Naive B cell (primary cell): ENCODE measurements around the gene SYNPR. TPM values are rescaled to one million over a fixed set of nuclear protein-coding genes. Genes with fewer than 3 reads are reported as not detected.

Experiments used
- ATAC-seq, 2 donors: fragments of 150-1000 bp; cut with Tn5 transposase; 2 replicates each; pipeline ENCODE4 v1.10.0; 2021; ENCODE audit warnings: low read depth in 2 of 2, mild to moderate bottlenecking in 2 of 2, moderate library complexity in 2 of 2
- DNase-seq: peaks from one replicate; pipeline ENCODE4 v3.0.0; 2022
- H3K27ac Mint-ChIP-seq, 6 donors: one replicate each; pipeline ENCODE4 v1.8.0; 2020 to 2022; ENCODE audit warnings: mild to moderate bottlenecking in 6 of 6, mixed read lengths in 6 of 6, moderate library complexity in 5 of 6, inconsistent platforms in 2 of 6
- H3K27me3 Mint-ChIP-seq, 3 donors: one replicate each; pipeline ENCODE4 v1.8.0; 2021 to 2022; ENCODE audit warnings: mixed read lengths in 3 of 3, mild to moderate bottlenecking in 1 of 3
- H3K36me3 Mint-ChIP-seq, 2 donors: one replicate each; pipeline ENCODE4 v1.8.0; 2020 to 2022; ENCODE audit warnings: mixed read lengths in 2 of 2, inconsistent platforms in 1 of 2, mild to moderate bottlenecking in 1 of 2
- H3K4me1 Mint-ChIP-seq, 3 donors: one replicate each; pipeline ENCODE4 v1.8.0; 2020 to 2022; ENCODE audit warnings: mixed read lengths in 3 of 3, inconsistent platforms in 1 of 3, mild to moderate bottlenecking in 1 of 3, moderate library complexity in 1 of 3
- H3K4me3 Mint-ChIP-seq, 8 donors: one replicate each; pipeline ENCODE4 v1.8.0; 2020 to 2022; ENCODE audit warnings: mild to moderate bottlenecking in 8 of 8, mixed read lengths in 8 of 8, moderate library complexity in 8 of 8, inconsistent platforms in 2 of 8
- H3K9me3 Mint-ChIP-seq, 7 donors: one replicate each; pipeline ENCODE4 v1.8.0; 2020 to 2022; ENCODE audit warnings: mixed read lengths in 7 of 7, mild to moderate bottlenecking in 5 of 7, inconsistent platforms in 2 of 7, moderate library complexity in 1 of 7
- polyA plus RNA-seq, 6 donors: library from polyadenylated mRNA; unstranded; fragments of 300-500 nt; fragmentation: Illumina TruSeq; gene quantifications; one replicate each; pipeline ENCODE4 v1.2.3, GENCODE V29; 2021; ENCODE audit warnings: low read depth in 6 of 6

The SYNPR gene
- polyA plus RNA-seq, 6 donors from 2014 or later: not detected

GRCh38 chr3:63471781-63472180 is 193.7 kb downstream of the SYNPR start:
- peaks cover 0 to 10% (median 4%) of the 10 kb centered on the region in 7 donors for H3K9me3 Mint-ChIP-seq
- DNase-seq (no peak), ATAC-seq (no peak)
- no peak overlapping the region for H3K27ac Mint-ChIP-seq
- H3K4me1 Mint-ChIP-seq: no peaks in the 10 kb centered on the region
- H3K36me3 Mint-ChIP-seq: no peaks in the 10 kb centered on the region
- no peak overlapping the region for H3K4me3 Mint-ChIP-seq
- no peaks in the 10 kb centered on the region for H3K27me3 Mint-ChIP-seq

- Mint-ChIP-seq H3K4me1 (no peaks in the 10 kb centered on the region), H3K27ac (no peak overlapping the region), H3K9me3 (peaks cover 0 to 9% (median 8%) of the 10 kb centered on the region in 7 donors), H3K36me3 (no peaks in the 10 kb centered on the region), H3K27me3 (no peaks in the 10 kb centered on the region), H3K4me3 (no peak overlapping the region)
- DNase-seq (no peak), ATAC-seq (no peak)
Observed at GRCh38 chr3:63473641-63474166, 195.6 kb downstream of the SYNPR start.

- Mint-ChIP-seq H3K4me1 (no peaks in the 10 kb centered on the region), H3K4me3 (no peak overlapping the region), H3K9me3 (peaks cover 0 to 13% (median 8%) of the 10 kb centered on the region in 7 donors), H3K27ac (no peak overlapping the region), H3K36me3 (no peaks in the 10 kb centered on the region), H3K27me3 (no peaks in the 10 kb centered on the region)
- DNase-seq (no peak), ATAC-seq (no peak)
Observed at GRCh38 chr3:63474828-63475518, 196.9 kb downstream of the SYNPR start.

- no peak overlapping the region for H3K4me3 Mint-ChIP-seq
- no peak for DNase-seq
- H3K27ac Mint-ChIP-seq: no peak overlapping the region
- no peaks in the 10 kb centered on the region for H3K27me3 Mint-ChIP-seq
- ATAC-seq: no peak
- H3K36me3 Mint-ChIP-seq: no peaks in the 10 kb centered on the region
- H3K9me3 Mint-ChIP-seq: peaks cover 0 to 13% (median 6%) of the 10 kb centered on the region in 7 donors
- no peaks in the 10 kb centered on the region for H3K4me1 Mint-ChIP-seq
Observed at GRCh38 chr3:63477494-63478129, 199.5 kb downstream of the SYNPR start.

- Mint-ChIP-seq H3K27me3 (no peaks in the 10 kb centered on the region), H3K36me3 (no peaks in the 10 kb centered on the region), H3K27ac (peak overlapping the region in 1 of 6 donors; percentile 17), H3K4me1 (no peaks in the 10 kb centered on the region), H3K9me3 (peaks cover 0 to 11% (median 6%) of the 10 kb centered on the region in 7 donors), H3K4me3 (no peak overlapping the region)
- no peak for ATAC-seq
- no peak for DNase-seq
Observed at GRCh38 chr3:63478990-63479660, 201.0 kb downstream of the SYNPR start.

DNA sequence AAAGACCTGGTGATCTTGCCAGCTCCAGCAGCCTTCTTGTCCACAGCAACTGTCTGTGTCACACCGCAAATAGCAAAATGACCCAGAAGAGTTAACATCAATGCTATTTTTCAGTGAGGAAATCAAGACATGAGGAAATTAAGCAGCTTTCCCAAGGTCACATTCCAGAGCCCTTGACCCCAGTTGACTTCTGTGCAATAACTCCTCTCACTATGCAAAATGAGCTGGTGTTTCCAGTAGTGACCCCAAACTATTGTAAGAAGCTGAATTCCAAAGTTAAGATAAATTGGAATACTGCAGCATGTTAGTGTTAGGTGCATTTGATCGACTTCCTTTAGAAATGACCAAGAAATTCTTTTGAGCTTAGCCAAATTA is 201.5 kb downstream of the SYNPR start:
- Mint-ChIP-seq H3K4me3 (no peak overlapping the region), H3K36me3 (no peaks in the 10 kb centered on the region), H3K27me3 (no peaks in the 10 kb centered on the region), H3K27ac (peak overlapping the region in 1 of 6 donors; percentile 17), H3K9me3 (peaks cover 0 to 9% (median 6%) of the 10 kb centered on the region in 7 donors), H3K4me1 (no peaks in the 10 kb centered on the region)
- no peak for DNase-seq
- ATAC-seq: no peak

GRCh38 chr3:63481627-63482026 is 203.5 kb downstream of the SYNPR start:
- H3K27ac Mint-ChIP-seq: no peak overlapping the region
- H3K4me1 Mint-ChIP-seq: no peaks in the 10 kb centered on the region
- DNase-seq: no peak
- no peaks in the 10 kb centered on the region for H3K27me3 Mint-ChIP-seq
- H3K36me3 Mint-ChIP-seq: no peaks in the 10 kb centered on the region
- H3K9me3 Mint-ChIP-seq: peaks cover 0 to 13% (median 5%) of the 10 kb centered on the region in 7 donors
- no peak overlapping the region for H3K4me3 Mint-ChIP-seq
- ATAC-seq: no peak

DNA sequence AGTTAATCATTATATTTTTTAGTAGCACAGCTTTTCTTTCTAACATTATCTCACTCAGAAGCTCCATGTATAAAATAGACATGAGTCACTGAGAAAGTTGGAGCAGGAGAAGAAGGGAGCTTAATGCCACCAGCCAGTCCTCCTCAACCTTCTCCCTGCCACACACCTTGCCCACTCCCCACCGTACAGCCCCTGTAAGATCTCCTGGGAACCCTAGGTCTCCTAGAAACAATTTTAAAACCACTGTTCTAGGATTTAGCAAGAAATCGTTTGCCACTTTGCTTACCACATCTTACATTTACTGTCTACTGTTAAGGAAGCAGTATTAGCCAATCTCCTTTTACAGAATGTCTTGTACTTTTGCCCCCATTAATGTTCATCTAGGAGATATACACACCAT is 204.2 kb downstream of the SYNPR start:
- no peak overlapping the region for H3K4me3 Mint-ChIP-seq
- H3K4me1 Mint-ChIP-seq: no peaks in the 10 kb centered on the region
- no peaks in the 10 kb centered on the region for H3K36me3 Mint-ChIP-seq
- no peaks in the 10 kb centered on the region for H3K27me3 Mint-ChIP-seq
- no peak overlapping the region for H3K27ac Mint-ChIP-seq
- no peak for ATAC-seq
- peaks cover 0 to 13% (median 4%) of the 10 kb centered on the region in 7 donors for H3K9me3 Mint-ChIP-seq
- DNase-seq: no peak

DNA sequence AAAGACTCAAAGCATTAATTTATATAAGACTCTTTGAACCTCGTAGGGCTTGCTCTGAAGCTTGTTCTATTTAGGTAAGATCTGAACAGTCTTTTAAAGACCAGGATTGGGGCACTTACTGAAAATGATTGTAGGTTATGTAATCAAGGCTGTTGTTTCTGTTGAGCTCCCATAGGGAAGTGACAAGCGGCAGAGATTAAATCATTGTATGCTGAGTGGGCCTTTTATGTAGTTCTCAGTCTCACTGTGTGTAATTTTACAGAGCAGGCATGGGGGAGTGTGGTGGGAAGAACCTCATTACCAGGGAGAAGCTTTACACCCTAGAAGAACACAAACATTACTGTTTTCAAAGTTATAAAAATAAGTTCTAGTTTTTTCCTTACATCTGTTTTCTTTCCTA is 214.4 kb downstream of the SYNPR start:
- no peaks in the 10 kb centered on the region for H3K4me1 Mint-ChIP-seq
- H3K4me3 Mint-ChIP-seq: no peak overlapping the region
- H3K27me3 Mint-ChIP-seq: peaks cover 0 to 6% (median 5%) of the 10 kb centered on the region in 3 donors
- ATAC-seq (no peak), DNase-seq (no peak)
- H3K36me3 Mint-ChIP-seq: no peaks in the 10 kb centered on the region
- H3K9me3 Mint-ChIP-seq: peaks cover 0 to 13% (median 2%) of the 10 kb centered on the region in 7 donors
- H3K27ac Mint-ChIP-seq: no peak overlapping the region

- peaks cover 0 to 14% (median 2%) of the 10 kb centered on the region in 7 donors for H3K9me3 Mint-ChIP-seq
- H3K27me3 Mint-ChIP-seq: peaks cover 0 to 6% (median 5%) of the 10 kb centered on the region in 3 donors
- no peaks in the 10 kb centered on the region for H3K36me3 Mint-ChIP-seq
- H3K27ac Mint-ChIP-seq: no peak overlapping the region
- H3K4me1 Mint-ChIP-seq: no peaks in the 10 kb centered on the region
- ATAC-seq: no peak
- H3K4me3 Mint-ChIP-seq: no peak overlapping the region
- DNase-seq: no peak
Observed at GRCh38 chr3:63493101-63493500, 215.0 kb downstream of the SYNPR start.

DNA sequence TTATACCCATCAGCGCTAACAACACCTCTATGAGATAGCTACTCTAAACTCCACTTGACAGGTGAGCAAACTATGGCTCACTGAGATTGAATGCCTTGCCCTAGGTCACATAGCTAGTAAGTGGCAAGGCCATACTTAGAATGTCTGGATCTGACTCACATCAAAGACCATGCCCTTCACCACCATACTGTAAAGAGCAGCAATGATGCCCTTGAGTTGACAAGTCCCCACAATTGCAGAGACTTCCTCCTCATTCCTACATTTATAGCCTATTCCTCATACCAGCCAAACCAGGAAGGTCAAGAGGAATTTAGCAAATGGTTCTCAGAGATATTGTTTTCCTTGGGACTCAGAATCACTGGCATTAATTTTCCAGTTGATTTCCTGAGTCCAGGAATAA is 216.5 kb downstream of the SYNPR start:
- no peak for ATAC-seq
- H3K27me3 Mint-ChIP-seq: peaks cover 0 to 6% (median 3%) of the 10 kb centered on the region in 3 donors
- H3K9me3 Mint-ChIP-seq: peaks cover 0 to 17% (median 5%) of the 10 kb centered on the region in 7 donors
- H3K4me1 Mint-ChIP-seq: no peaks in the 10 kb centered on the region
- H3K27ac Mint-ChIP-seq: no peak overlapping the region
- H3K36me3 Mint-ChIP-seq: no peaks in the 10 kb centered on the region
- DNase-seq: no peak
- H3K4me3 Mint-ChIP-seq: no peak overlapping the region

- Mint-ChIP-seq H3K4me3 (no peak overlapping the region), H3K27ac (no peak overlapping the region), H3K9me3 (peaks cover 0 to 6% (median 0%) of the 10 kb centered on the region in 7 donors), H3K36me3 (no peaks in the 10 kb centered on the region), H3K27me3 (no peaks in the 10 kb centered on the region), H3K4me1 (no peaks in the 10 kb centered on the region)
- ATAC-seq: no peak
- no peak for DNase-seq
Observed at GRCh38 chr3:63497641-63498040, 219.5 kb downstream of the SYNPR start.

GRCh38 chr3:63500196-63500595 is 222.1 kb downstream of the SYNPR start:
- Mint-ChIP-seq H3K4me1 (no peaks in the 10 kb centered on the region), H3K9me3 (peaks cover 0 to 11% (median 0%) of the 10 kb centered on the region in 7 donors), H3K27me3 (no peaks in the 10 kb centered on the region)

GRCh38 chr3:63508305-63508704 is 230.2 kb downstream of the SYNPR start:
- ATAC-seq: no peak
- Mint-ChIP-seq H3K27ac (no peak overlapping the region), H3K36me3 (no peaks in the 10 kb centered on the region)

More at GRCh38 chr3:63500196-63500595, 222.1 kb downstream of the SYNPR start:
- DNase-seq (no peak), ATAC-seq (no peak)
- no peak overlapping the region for H3K27ac Mint-ChIP-seq
- H3K36me3 Mint-ChIP-seq: no peaks in the 10 kb centered on the region
- H3K4me3 Mint-ChIP-seq: no peak overlapping the region

More at GRCh38 chr3:63508305-63508704, 230.2 kb downstream of the SYNPR start:
- Mint-ChIP-seq H3K4me3 (no peak overlapping the region), H3K27me3 (no peaks in the 10 kb centered on the region), H3K4me1 (no peaks in the 10 kb centered on the region), H3K9me3 (peaks cover 0 to 13% (median 0%) of the 10 kb centered on the region in 7 donors)
- DNase-seq: no peak
